Caco-2 (cell line): ENCODE measurements around the gene CDK10. TPM values are rescaled to one million over a fixed set of nuclear protein-coding genes. Genes with fewer than 3 reads are reported as not detected.
A peak's percentile ranks its signal among the peaks of the same experiment; 100 is the strongest.

Experiments
- BruUV-seq: library from RNA; stranded (reverse); fragments of 400-500 nt; replicated peaks from 2 replicates; lab custom pipeline; 2021; lab: Mats Ljungman, UMichigan
- CTCF ChIA-PET: fragments of 300-600 bp; sonication (Branson Sonifier 250); formaldehyde crosslinking; loops from one replicate; lab custom pipeline; 2022; ENCODE audit warnings: antibody characterized with exemption; lab: Charles Lee
- POLR2A ChIA-PET: fragments of 300-600 bp; sonication (Branson Sonifier 250); formaldehyde crosslinking; loops from one replicate; lab custom pipeline; 2022; ENCODE audit warnings: antibody characterized with exemption; lab: Charles Lee
- DNase-seq, 2 experiments: peaks; one replicate each; pipeline versions ENCODE4 v3.0.0 to v3.0.0-alpha.2; 2020 to 2022
- H3K27me3 ChIP-seq: replicated peaks from 2 replicates; pipeline ENCODE4 v1.6.0; 2011; ENCODE audit warnings: low read length; ENCODE audit not compliant: control insufficient read depth, insufficient read depth
- H3K36me3 ChIP-seq: 2 replicates; pipeline ENCODE4 v1.5.1; 2011; ENCODE audit warnings: low read length; ENCODE audit not compliant: control insufficient read depth, insufficient read depth
- H3K4me1 ChIP-seq: fragments of 250-450 bp; sonication (Bioruptor Pico); 2 replicates; pipeline ENCODE4 v1.5.1; 2020; ENCODE audit warnings: mild to moderate bottlenecking
- H3K4me3 ChIP-seq: 2 replicates; pipeline ENCODE4 v1.5.1; 2011; ENCODE audit warnings: low read depth, mild to moderate bottlenecking, control low read depth, low read length
- H3K9me3 ChIP-seq: fragments of 250-450 bp; sonication (Bioruptor Pico); 2 replicates; pipeline ENCODE4 v1.5.1; 2020; ENCODE audit warnings: mild to moderate bottlenecking, moderate library complexity
- H3K27ac Mint-ChIP-seq: one replicate; pipeline ENCODE4 v1.8.0; 2022; ENCODE audit warnings: mixed read lengths; ENCODE audit not compliant: unreplicated experiment
- H3K27me3 Mint-ChIP-seq: one replicate; pipeline ENCODE4 v1.8.0; 2022; ENCODE audit warnings: mixed read lengths; ENCODE audit not compliant: insufficient read depth, unreplicated experiment
- H3K36me3 Mint-ChIP-seq: one replicate; pipeline ENCODE4 v1.8.0; 2022; ENCODE audit warnings: mild to moderate bottlenecking, mixed read lengths; ENCODE audit not compliant: insufficient read depth, unreplicated experiment
- H3K4me1 Mint-ChIP-seq: one replicate; pipeline ENCODE4 v1.8.0; 2022; ENCODE audit warnings: low read depth, mixed read lengths; ENCODE audit not compliant: unreplicated experiment
- H3K4me3 Mint-ChIP-seq: one replicate; pipeline ENCODE4 v1.8.0; 2022; ENCODE audit warnings: mild to moderate bottlenecking, moderate library complexity, mixed read lengths; ENCODE audit not compliant: unreplicated experiment
- H3K9me3 Mint-ChIP-seq: one replicate; pipeline ENCODE4 v1.8.0; 2022; ENCODE audit warnings: mixed read lengths; ENCODE audit not compliant: unreplicated experiment
- intact Hi-C: fragments of 100-400 bp; cut with micrococcal nuclease; formaldehyde crosslinking; loops from one replicate; pipeline ENCODE4 v1.10.0; 2022; ENCODE audit not compliant: unreplicated experiment
- total RNA-seq: library from RNA; stranded (reverse); gene quantifications from 2 replicates; pipeline ENCODE4 v1.2.3, GENCODE V29; 2022
- TF ChIP-seq, protein P1 (sequence below), 2 experiments: fragments of 200-600 bp in 1 of 2; IDR thresholded peaks; 1 replicate in 1 of 2; 2 replicates in 1 of 2; pipeline versions ENCODE4 v1.5.1 to v1.8.0; 2011 to 2022; ENCODE audit warnings: antibody characterized with exemption in 1 of 2, control low read depth in 1 of 2, inconsistent platforms in 1 of 2, low read depth in 1 of 2, low read length in 1 of 2, mild to moderate bottlenecking in 1 of 2, moderate library complexity in 1 of 2; ENCODE audit not compliant: insufficient read depth in 1 of 2, severe bottlenecking in 1 of 2, unreplicated experiment in 1 of 2

Gene CDK10
- total RNA-seq, 1 experiment from 2014 or later = 135 TPM

DNA sequence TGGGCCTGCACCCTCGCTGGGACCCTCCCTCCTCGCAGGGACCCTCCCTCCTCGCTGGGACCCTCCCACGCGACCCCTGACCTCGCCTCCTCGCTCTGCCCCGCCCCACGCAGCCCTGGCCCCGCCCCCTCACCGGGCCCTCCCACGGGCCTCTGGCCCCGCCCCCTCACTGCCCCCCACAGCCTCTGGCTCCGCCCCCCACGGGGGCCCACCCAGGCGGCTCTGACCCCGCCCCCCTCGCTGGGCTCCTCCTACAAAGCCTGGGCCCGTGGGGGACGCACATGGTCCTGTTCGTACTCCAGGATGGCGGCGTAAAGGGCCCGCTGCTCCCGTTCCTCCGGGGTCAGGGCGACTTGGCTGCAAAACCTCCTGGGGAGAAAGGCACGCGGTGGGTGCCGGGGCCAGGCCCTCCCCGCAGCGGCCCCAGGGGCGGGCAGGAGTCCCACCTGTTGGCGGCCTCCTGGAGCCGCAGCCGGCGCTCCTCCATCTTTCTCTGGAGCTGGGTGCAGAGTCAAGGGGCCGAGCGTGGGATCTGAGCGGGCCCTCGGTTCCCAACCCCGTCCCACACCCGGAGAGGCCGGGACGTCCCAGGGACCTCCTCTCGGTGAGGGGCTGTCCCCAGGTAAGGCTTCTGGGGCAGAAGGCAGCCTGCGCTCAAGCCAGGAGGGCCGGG, 25.2 kb downstream of the CDK10 start:
- H3K4me3 ChIP-seq = peak overlapping the region; percentile 50
- BruUV-seq = TSS peak; percentile 62
- peaks cover 6% of the 10 kb centered on the region; the same call in 1 of the 2 replicates for H3K4me1 ChIP-seq
- POLR2A ChIA-PET = interaction anchor here (1.5 kb wide), 1 partner anchor 12 kb away, joined by 5 read pairs; no protein-coding TSS in a partner anchor
- H3K27ac Mint-ChIP-seq = peak overlapping the region; percentile 69
- H3K4me3 Mint-ChIP-seq = peak overlapping the region; percentile 82
- peak; percentile 82 to 85 for DNase-seq
- peaks cover 22% of the 10 kb centered on the region for H3K36me3 Mint-ChIP-seq
- CTCF ChIA-PET = interaction anchor here (0.5 to 2.1 kb wide), 2 partner anchors 10 to 11 kb away, joined by 4 to 15 read pairs; partner anchors contain the start of gene SPATA2L
- H3K4me1 Mint-ChIP-seq = no peaks in the 10 kb centered on the region
- no peaks in the 10 kb centered on the region for H3K9me3 ChIP-seq
- H3K27me3 ChIP-seq = no peaks in the 10 kb centered on the region
- H3K9me3 Mint-ChIP-seq = no peaks in the 10 kb centered on the region
- TF ChIP-seq, protein P1, sequence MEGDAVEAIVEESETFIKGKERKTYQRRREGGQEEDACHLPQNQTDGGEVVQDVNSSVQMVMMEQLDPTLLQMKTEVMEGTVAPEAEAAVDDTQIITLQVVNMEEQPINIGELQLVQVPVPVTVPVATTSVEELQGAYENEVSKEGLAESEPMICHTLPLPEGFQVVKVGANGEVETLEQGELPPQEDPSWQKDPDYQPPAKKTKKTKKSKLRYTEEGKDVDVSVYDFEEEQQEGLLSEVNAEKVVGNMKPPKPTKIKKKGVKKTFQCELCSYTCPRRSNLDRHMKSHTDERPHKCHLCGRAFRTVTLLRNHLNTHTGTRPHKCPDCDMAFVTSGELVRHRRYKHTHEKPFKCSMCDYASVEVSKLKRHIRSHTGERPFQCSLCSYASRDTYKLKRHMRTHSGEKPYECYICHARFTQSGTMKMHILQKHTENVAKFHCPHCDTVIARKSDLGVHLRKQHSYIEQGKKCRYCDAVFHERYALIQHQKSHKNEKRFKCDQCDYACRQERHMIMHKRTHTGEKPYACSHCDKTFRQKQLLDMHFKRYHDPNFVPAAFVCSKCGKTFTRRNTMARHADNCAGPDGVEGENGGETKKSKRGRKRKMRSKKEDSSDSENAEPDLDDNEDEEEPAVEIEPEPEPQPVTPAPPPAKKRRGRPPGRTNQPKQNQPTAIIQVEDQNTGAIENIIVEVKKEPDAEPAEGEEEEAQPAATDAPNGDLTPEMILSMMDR (IDR thresholded peaks at IDR 0.05; ENCODE audit: insufficient read depth in 1 of 2, low read depth in 1 of 2, low read length in 1 of 2, severe bottlenecking in 1 of 2, unreplicated experiment in 1 of 2) = peak in 1 of 2 experiments; percentile 16
- no peaks in the 10 kb centered on the region for H3K36me3 ChIP-seq
- intact Hi-C loops = loop anchor here (1.0 kb wide), 2 partner anchors 9 to 10 kb away; partner anchors contain the start of genes SPATA2L and VPS9D1
- no peaks in the 10 kb centered on the region for H3K27me3 Mint-ChIP-seq

DNA sequence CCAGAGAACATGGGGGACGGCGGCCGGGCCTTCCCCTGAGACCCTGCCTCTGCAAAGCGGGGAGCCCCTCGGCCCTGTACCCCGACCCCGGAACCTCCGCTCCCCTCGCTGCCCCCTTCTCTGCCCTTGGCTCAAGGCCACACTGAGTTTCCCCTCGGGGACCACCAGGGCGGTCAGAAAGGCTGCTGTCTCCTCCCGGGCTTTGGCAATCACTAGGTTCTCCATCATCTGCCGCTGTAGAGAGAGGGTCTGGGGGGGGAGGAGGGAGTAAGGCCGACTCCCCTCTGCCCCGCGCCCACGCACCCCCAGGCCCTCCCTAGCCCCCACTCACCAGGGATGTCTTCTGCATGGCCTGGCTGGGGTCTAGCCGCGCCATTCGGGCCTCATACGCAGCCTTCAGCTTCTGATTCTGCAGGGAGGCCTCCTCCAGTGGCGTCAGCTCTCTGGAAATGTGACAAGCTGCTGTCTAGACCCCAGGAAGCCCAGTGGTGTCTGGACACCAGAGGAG, 25.8 kb downstream of the CDK10 start:
- no peak for DNase-seq
- Mint-ChIP-seq H3K36me3 (peaks cover 28% of the 10 kb centered on the region), H3K4me1 (peaks cover 6% of the 10 kb centered on the region), H3K4me3 (peak overlapping the region; percentile 82), H3K27me3 (no peaks in the 10 kb centered on the region), H3K27ac (peak overlapping the region; percentile 69), H3K9me3 (no peaks in the 10 kb centered on the region)
- POLR2A ChIA-PET = interaction anchor here (1.5 kb wide), 1 partner anchor 12 kb away, joined by 5 read pairs; no protein-coding TSS in a partner anchor
- no TSS peak for BruUV-seq
- CTCF ChIA-PET = interaction anchor here (2.1 kb wide), 1 partner anchor 12 kb away, joined by 15 read pairs; the partner anchor contains the start of gene SPATA2L
- Histone ChIP-seq H3K9me3 (no peaks in the 10 kb centered on the region), H3K36me3 (no peaks in the 10 kb centered on the region), H3K4me1 (peaks cover 6% of the 10 kb centered on the region; the same call in 1 of the 2 replicates), H3K27me3 (no peaks in the 10 kb centered on the region), H3K4me3 (peak overlapping the region; percentile 50)
- intact Hi-C loops = loop anchor here (1.0 kb wide), 1 partner anchor 8 kb away; the partner anchor contains the start of gene VPS9D1
- TF ChIP-seq, protein P1 (IDR thresholded peaks at IDR 0.05; ENCODE audit: insufficient read depth in 1 of 2, low read depth in 1 of 2, low read length in 1 of 2, severe bottlenecking in 1 of 2, unreplicated experiment in 1 of 2) = no peak

DNA sequence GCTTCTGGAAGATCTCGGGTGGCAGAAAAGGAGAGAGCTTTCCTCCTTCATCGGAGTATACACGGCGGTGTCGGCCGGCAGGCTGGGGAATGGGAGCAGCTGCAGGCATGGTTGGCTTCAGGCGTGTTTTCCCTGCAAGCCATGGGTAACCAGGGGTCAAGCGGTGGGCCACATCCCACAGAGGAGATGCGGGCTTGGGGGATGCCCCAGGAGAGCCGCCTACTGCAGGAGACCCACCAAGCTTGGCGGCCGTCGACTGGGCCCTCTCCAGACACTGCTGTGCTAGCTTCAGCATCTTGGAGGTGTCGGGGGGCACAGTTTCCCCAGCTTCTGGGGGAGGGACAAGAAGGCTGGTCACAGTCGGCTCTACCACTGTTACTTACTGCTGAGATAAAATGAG, 30.0 kb downstream of the CDK10 start:
- no peak for DNase-seq
- POLR2A ChIA-PET = no interaction called here
- no peaks in the 10 kb centered on the region for H3K27me3 Mint-ChIP-seq

More for the DNA sequence above, 30.0 kb downstream of the CDK10 start:
- Histone ChIP-seq H3K4me1 (peaks cover 20% of the 10 kb centered on the region), H3K9me3 (no peaks in the 10 kb centered on the region), H3K27me3 (no peaks in the 10 kb centered on the region), H3K4me3 (no peak overlapping the region), H3K36me3 (no peaks in the 10 kb centered on the region)
- intact Hi-C loops = no loop called here
- H3K4me1 Mint-ChIP-seq = peaks cover 24% of the 10 kb centered on the region
- CTCF ChIA-PET = interaction anchor here (1.5 kb wide), 1 partner anchor 17 kb away, joined by 3 read pairs; no protein-coding TSS in a partner anchor
- no peak overlapping the region for H3K4me3 Mint-ChIP-seq
- H3K36me3 Mint-ChIP-seq = peaks cover 66% of the 10 kb centered on the region
- H3K9me3 Mint-ChIP-seq = no peaks in the 10 kb centered on the region
- TF ChIP-seq, protein P1 (IDR thresholded peaks at IDR 0.05; ENCODE audit: insufficient read depth in 1 of 2, low read depth in 1 of 2, low read length in 1 of 2, severe bottlenecking in 1 of 2, unreplicated experiment in 1 of 2) = no peak
- H3K27ac Mint-ChIP-seq = no peak overlapping the region
- no TSS peak for BruUV-seq
